GM19239 (cell line): ENCODE measurements around the gene ZNF839.
"Not testable (repeated sequence)": the region's sequence is repeated elsewhere in the genome, so short reads cannot be mapped to it uniquely, and the experiment has no call there.

ENCODE experiments used
- DNase-seq: peaks from one replicate; pipeline ENCODE4 v3.0.0; 2011; ENCODE audit warnings: low spot score; ENCODE audit not compliant: insufficient read length
- FAIRE-seq: peaks from 2 replicates; lab custom pipeline; 2011; peaks lifted over from hg19 to GRCh38; lab: Jason Lieb, UNC

ZNF839 gene

DNA sequence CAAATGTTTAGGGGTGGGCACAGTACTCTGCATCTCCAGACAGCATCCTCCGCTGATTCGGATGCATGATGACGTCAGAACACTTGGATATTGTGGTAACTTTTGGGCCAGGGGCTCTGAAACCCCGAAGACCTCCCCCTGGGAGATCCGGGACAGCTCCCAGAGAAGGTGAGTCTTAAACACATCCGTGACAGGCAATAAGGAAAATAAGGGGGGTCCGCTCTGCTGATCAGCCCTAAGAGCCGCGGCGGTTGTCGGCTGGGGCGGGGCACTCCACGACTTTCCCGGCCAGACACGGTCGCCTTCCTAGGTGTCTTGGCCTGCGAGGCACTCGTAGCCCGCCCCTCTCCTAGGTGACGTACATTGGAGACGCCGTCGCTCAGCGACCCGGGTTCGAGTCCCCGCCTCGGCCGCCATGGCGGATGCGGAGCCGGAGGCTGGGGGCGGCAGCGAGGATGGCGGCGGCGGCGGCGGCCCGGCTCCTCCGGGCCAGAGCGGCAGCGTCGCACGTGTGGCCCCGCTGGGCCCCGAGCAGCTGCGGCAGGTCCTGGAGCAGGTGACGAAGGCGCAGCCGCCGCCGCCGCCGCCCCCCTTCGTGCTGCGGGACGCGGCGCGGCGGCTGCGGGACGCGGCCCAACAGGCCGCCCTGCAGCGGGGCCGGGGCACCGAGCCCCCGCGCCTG lies at the start of gene ZNF839:
TSS of gene ZNF839 (plus strand) at position 396 of the 682 bp plus-strand sequence. CDS start at position 416, 20 bp downstream.
- peak; percentile 96 for DNase-seq
- FAIRE-seq: peak; percentile 75

DNA sequence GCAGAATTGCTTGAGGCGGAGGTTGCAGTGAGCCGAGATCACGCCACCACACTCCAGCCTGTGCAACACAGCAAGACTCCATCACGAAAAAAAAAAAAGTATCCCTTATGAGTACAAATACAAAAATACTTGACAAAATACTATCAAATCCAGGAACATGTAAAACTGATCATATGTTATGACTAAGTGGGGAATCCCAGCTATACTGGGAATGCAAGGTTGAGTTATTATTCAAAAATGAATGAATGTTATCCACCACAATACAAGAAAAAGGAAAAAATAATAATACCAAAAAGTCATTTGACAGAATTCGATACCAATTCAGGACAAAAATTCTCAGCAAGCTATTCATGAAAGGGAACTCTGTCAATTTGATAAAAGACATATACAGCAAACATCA lies 47.2 kb upstream of the ZNF839 start:
- no peak for FAIRE-seq
- DNase-seq: no peak

DNA sequence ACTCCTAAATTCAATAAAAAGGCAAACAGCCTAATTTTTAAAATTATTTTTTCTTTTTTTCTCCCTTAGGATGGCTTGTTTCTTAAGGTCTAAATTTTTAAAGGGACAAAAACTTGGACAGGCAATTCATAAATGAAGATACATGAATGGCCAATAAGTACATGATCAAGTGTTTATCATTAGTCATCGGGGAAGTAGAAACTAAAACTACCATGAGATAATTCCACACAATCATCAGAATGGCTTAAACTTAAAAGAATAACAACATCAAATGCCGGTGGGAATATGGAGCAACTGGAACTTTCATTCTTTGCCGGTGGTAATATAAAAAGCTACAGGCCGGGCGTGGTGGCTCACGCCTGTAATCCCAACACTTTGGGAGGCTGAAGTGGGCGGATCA lies 43.7 kb upstream of the ZNF839 start:
- FAIRE-seq (no peak), DNase-seq (no peak)

DNA sequence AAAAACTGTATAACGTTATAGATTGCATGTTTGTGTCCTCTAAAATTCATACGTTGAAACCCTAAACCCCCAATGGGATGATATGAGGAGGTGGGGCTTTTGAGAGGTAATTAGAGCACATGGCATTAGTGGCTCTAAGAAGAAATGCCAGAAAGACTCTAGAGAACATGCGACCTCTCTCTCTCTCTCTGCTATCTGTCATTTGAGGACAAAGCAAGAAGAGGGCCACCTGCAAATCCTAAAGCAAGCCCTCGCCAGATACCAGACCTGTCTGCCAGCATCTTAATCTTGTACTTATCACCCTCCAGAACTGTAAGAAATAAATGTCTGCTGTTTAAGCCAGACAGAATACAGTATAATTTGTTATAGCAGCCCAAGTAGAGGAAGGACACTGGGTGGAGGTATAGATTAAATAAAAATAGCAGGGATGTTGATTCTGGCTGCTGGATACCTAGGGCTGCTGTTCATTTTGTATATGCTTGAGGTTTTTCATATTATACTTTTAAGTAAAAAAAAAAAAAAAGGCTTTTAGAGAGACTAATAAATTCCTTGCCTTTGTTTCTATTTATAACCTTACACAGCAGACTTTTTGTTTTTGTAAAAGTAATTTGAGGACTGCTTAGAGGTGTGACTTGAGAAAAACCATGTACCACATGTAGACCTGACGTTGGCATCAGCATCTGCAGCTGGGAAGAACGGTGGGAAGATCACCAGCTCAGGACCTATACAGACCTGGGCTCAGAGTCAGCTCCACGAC lies 41.5 kb upstream of the ZNF839 start:
- DNase-seq (no peak), FAIRE-seq (no peak)

DNA sequence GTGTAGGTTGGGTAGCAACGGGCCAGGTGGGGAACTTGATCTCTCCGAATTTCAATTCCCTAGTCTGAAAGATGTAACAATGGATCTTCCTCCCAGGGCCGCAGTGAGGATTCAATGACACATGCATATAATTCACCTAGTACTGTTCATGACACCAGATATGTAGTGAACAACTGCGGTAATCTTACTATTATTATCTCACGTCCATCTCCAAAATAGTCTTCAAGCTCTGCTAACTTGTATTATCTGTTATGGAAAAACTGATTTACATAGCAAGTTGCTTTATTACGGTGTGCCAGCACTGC lies 41.0 kb upstream of the ZNF839 start:
- DNase-seq (no peak), FAIRE-seq (no peak)

- no peak for DNase-seq
- no peak for FAIRE-seq
Measured at GRCh38 chr14:102279282-102279681, 40.3 kb upstream of the ZNF839 start.

DNA sequence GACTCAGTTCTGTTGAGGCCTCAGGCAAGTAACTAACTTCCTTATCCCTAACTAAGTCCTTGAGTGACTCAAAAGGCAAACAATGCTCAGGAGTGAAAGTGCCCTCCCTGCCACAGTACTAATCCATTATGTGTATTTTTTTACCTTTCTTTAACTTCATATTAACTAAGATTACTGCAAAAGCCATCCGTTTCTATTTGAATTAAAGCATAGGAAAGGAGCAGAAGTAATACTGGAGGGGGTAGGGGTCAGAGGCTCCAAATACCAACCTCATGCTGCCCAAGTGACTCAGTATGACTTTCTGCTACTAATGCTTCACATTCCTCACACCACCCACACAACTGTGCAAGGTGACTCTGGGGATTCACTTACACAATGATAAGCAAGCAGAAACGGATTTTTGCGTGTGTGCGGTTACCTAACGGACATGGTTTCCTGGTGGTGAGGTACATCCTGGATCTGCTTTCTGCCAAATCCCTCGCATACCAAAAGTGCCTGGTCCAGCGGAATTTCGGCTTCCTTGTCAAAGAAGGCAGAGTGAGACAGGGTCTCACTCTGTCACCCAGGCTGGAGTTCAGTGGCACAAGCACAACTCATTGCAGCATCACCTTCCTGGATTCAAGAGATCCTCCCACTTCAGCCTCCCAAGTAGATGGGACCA lies 39.7 kb upstream of the ZNF839 start:
- no peak for FAIRE-seq
- DNase-seq: no peak

- no peak for FAIRE-seq
- DNase-seq: no peak
Measured at GRCh38 chr14:102280376-102280962, 39.1 kb upstream of the ZNF839 start.

GRCh38 chr14:102282751-102283465 lies 36.6 kb upstream of the ZNF839 start:
- DNase-seq (no peak), FAIRE-seq (no peak)

DNA sequence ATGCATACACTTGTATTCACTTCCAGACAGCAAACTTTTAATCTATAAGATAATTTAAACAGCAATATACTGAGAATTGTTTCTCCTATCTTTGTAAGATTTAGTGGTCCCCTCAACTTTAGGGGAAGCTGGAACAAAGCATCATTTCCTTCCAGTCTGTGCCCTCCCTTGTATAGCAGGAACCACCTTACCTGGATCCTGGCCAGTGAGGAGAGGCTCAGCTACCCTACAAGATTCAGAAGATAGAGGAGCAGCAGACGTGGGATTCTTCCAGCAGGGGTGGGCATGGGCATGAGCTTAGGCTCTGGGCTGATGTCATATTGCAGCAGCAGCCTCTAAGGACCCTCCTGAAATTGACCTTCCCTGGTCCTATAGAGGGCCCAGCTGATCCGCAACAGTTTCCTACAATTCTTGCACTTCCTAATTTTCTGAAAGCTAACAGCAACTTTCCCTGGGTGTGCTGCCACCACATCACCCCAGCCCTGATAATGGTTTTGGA lies 35.9 kb upstream of the ZNF839 start:
- DNase-seq (no peak), FAIRE-seq (no peak)

GRCh38 chr14:102285106-102285505 lies 34.4 kb upstream of the ZNF839 start:
- DNase-seq (no peak), FAIRE-seq (no peak)

GRCh38 chr14:102288139-102288538 lies 31.4 kb upstream of the ZNF839 start:
- FAIRE-seq: no peak
- DNase-seq: no peak

GRCh38 chr14:102292441-102292840 lies 27.1 kb upstream of the ZNF839 start:
- no peak for FAIRE-seq
- no peak for DNase-seq

GRCh38 chr14:102293781-102294180 lies 25.8 kb upstream of the ZNF839 start:
- FAIRE-seq: no peak

DNA sequence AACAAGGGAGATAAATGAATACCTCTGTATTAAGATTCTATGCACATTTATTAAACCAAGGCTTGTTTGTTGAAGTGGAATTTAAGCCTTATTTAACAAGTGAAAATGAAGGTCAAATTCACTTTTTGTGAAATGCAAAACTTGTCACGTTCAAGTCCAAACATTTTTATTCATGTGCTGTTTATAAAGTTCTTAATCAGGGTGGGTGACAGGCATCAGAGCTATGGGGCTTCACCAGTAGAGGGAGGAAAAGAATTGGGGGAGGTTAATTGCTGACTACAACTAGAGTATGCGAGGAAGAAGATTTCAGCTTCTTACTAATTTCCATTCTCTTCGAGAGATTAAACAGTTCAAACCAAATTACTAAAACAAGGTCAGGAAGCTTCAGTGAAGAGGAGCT lies 24.3 kb upstream of the ZNF839 start:
- no peak for DNase-seq
- FAIRE-seq: no peak

More at GRCh38 chr14:102293781-102294180, 25.8 kb upstream of the ZNF839 start:
- no peak for DNase-seq

DNA sequence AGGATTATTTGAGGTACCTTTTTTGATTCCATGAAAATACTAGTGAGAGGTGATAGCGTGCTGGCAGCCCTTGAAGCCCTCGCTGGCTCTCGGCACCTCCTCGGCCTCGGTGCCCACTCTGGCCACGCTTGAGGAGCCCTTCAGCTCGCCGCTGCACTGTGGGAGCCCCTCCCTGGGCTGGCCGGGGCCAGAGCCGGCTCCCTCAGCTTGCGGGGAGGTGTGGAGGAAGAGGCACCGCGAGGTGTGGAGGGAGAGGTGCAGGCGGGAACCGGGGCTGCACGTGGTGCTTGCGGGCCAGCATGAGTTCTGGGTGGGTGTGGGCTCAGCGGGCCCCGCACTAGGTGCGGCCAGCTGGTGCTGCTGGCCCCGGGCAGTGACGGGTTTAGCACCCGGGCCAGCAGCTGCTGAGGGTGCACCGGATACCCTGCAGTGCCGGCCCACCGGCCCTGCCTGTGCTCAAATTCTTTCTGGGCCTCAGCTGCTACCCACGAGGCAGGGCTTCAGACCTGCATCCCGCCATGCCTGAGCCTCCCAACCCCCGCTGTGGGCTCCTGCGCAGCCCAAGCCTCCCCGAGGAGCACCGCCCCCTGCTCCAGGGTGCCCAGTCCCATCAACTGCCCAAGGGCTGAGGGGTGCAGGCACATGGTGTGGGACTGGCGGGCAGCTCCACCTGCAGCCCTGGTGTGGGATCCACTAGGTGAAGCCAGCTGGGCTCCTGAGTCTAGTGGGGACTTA lies 21.9 kb upstream of the ZNF839 start:
- FAIRE-seq (no peak), DNase-seq (no peak)

DNA sequence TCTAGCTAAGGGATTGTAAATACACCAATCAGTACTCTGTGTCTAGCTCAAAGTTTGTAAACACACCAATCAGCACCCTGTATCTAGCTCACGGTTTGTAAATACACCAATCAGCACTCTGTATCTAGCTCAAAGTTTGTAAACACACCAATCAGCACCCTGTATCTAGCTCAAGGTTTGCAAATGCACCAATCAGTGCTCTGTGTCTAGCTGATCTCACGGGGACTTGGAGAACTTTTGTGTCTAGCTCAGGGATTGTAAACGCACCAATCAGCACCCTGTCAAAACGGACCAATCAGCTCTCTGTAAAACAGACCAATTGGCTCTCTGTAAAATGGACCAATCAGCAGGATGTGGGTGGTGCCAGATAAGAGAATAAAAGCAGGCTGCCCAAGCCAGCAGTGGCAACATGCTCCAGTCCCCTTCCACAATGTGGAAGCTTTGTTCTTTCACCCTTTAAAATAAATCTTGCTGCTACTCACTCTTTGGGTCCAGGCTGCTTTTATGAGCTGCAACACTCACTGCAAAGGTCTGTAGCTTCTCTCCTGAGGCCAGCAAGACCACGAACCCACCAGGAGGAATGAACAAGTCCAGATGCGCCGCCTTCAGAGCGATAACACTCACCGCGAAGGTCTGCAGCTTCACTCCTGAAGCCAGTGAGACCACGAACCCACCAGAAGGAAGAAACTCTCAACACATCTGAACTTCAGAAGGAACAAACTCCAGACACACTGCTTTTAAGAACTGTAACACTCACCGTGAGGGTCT lies 21.1 kb upstream of the ZNF839 start:
- FAIRE-seq: not testable (repeated sequence)

DNA sequence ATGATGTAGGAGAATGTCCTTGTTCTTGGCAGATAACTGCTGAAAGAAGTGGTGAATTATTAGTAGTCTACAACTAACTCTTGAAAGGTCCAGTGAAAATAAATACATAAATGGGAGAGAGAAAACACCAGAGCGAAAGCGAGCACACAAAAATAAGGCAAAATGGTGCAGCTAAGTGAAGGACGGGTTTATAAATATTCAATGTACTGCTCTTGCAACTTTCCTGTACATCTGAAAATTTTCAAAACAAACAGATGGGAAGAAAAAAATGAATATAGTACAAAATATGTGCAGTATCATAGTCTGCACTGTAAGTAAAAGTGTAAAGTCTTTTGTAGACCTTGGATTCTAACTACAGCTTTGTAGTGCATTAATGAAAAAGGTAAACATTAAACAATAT lies 15.9 kb upstream of the ZNF839 start:
- DNase-seq (no peak), FAIRE-seq (no peak)

More for the DNA sequence above, 21.1 kb upstream of the ZNF839 start:
- not testable (repeated sequence) for DNase-seq
